A549 treated with DMSO at 1 μM for 4 hours (cell line): ENCODE results near the gene LACTB. TPM values are rescaled to one million over a fixed set of nuclear protein-coding genes. Genes with fewer than 3 reads are reported as not detected.

ENCODE experiments used
- total RNA-seq: library from RNA; stranded (reverse); fragments of 200-300 nt; extraction: Qiagen RNA extraction; gene quantifications from 5 replicates; pipeline ENCODE4 v1.2.3, GENCODE V29; 2022; ENCODE audit warnings: low read depth

LACTB gene, protein sequence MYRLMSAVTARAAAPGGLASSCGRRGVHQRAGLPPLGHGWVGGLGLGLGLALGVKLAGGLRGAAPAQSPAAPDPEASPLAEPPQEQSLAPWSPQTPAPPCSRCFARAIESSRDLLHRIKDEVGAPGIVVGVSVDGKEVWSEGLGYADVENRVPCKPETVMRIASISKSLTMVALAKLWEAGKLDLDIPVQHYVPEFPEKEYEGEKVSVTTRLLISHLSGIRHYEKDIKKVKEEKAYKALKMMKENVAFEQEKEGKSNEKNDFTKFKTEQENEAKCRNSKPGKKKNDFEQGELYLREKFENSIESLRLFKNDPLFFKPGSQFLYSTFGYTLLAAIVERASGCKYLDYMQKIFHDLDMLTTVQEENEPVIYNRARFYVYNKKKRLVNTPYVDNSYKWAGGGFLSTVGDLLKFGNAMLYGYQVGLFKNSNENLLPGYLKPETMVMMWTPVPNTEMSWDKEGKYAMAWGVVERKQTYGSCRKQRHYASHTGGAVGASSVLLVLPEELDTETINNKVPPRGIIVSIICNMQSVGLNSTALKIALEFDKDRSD
- 23.4 to 32.5 TPM (median 27.5 TPM) in 5 replicates for total RNA-seq

DNA sequence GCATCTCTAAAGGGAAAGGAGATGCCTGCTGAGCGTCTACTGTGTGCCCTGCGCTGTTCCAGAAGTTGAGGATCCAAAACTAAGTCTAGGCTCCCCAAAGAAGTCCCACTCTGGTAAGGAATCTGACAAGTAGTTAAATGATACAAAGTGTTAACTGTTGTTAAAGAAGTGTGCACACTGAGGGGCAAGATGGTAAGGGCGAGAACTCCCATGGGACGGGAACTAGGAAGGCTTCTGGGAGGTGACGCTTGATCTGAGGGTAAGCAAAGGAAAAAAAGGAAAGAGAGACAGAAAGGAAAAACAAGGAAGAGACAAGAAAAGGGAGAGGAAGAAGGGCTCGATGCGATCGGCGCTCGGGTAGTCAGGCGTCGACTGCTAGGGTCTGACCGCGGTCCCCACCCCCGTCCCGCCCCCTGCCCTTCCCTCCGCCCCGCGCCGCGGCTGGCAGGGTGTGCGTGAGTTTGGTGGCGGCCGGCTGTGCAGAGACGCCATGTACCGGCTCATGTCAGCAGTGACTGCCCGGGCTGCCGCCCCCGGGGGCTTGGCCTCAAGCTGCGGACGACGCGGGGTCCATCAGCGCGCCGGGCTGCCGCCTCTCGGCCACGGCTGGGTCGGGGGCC lies at the start of gene LACTB:
Gene LACTB, plus strand, starts transcription at position 480 of the 620 bp plus-strand sequence. Its CDS starts 11 bp downstream, at position 491.

DNA sequence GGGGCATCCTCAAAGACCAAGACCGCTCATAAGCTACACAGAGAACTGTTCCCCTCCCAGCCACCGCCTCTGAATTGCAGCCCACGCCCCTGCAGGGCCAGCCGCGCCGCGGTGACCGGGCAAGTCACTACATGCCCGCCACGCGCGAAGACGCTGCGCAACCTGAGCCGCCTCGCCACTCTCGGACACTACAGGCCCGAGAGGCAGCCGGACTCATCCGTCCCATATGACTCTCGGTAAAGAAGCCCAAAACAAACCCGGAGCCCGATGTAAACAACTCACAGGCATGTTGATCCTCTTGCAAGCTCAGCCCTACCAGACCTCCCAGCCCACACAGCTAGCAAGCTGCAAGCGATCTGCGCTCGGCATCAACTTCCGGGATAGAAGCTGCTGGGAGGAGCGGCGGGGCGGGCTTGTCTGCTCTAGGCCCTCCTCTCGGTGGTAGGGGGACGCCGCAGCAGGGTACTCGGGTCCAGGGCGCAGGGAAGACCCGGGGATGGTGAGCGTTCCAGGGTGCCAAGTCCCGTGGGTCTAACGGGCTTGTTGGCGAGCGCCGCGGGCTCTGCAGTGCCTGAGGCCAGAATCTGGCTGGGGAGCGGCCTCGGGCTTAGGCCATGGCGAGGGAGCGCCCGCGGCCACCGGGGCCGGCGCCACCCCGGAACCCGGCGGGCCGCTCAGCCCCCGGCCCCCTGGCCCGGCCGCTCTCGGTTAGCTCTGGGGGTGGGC lies 35.6 kb downstream of the LACTB start, which contains the start of gene RPS27L:
Gene RPS27L, minus strand, starts transcription at position 360 of the 726 bp plus-strand sequence. Its CDS starts 72 bp downstream, at position 288.

DNA sequence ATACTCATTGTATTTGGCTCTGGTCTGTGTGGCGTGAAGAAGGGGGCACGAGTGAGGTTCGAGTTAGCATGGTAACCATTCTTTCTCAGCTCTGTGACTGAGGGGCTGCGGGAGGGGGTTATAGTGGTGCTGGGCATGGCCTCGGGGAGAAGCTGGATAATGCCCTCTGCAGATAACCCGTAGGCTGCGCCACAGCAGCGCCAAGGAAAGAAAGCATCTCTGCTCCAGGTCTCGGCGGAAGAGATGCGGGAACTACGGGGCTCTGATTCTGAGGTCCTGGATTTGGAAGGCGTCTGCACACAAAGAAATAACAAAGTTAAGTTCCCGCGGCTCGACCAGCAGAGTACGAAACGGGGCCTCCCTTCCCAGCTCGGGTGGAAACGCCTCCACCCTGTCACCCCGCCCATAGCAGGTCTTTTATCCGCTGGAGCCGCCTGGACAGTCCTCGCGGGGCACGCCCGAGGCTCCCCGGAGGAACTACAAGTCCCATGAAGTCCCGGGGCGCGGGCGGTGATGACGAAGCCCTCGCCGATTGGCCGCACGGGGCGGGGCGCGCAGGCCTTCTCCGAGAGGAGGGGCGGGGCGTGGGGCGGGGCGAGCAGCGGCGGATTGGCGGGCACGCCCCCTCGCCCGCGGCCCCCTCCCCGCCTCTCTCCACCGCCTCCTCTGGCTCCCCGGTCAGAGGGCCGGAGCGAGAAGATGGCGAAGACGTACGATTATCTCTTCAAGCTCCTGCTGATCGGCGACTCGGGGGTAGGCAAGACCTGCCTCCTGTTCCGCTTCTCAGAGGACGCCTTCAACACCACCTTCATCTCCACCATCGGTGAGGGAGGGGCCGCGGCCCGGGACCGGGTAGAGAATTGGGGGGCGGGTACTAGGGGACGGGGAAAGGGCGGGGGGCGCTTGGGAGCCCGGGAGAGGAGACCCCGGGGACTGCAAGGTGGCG lies 67.5 kb downstream of the LACTB start, which contains the start of gene RAB8B:
Gene RAB8B, plus strand, starts transcription at position 681 of the 946 bp plus-strand sequence. Its CDS starts 19 bp downstream, at position 700.

Other genes with a start within 250 kb of the LACTB start
- gene TPM1, start 79.1 kb upstream of the LACTB start, total RNA-seq, result 465 to 572 TPM (median 495 TPM) in 5 replicates
- gene RPS27L, start 35.6 kb downstream of the LACTB start, total RNA-seq, result 359 to 433 TPM (median 395 TPM) in 5 replicates
- gene RAB8B, start 67.7 kb downstream of the LACTB start, total RNA-seq, result 9.9 to 18.8 TPM (median 16.7 TPM) in 5 replicates
- 16.0 to 23.5 TPM (median 22.5 TPM) in 5 replicates for gene APH1B, start 155.7 kb downstream of the LACTB start, total RNA-seq